Kidney (tissue), 14 donors: ENCODE measurements around the gene C10orf67. TPM values are rescaled to one million over a fixed set of nuclear protein-coding genes. Genes with fewer than 3 reads are reported as not detected.
A peak's percentile ranks its signal among the peaks of the same experiment; 100 is the strongest.

Source experiments
- DNase-seq, 5 donors: peaks; one replicate each; pipeline ENCODE4 v3.0.0-alpha.2; 2013 to 2020
- FAIRE-seq: peaks from 2 replicates; lab custom pipeline; 2012; peaks lifted over from hg19 to GRCh38; lab: Jason Lieb, UNC
- H3K27ac ChIP-seq, 2 donors: one replicate each; pipeline ENCODE4 v1.7.0; 2013; ENCODE audit warnings: low read depth in 2 of 2, low read length in 2 of 2, inconsistent platforms in 1 of 2
- H3K27me3 ChIP-seq: one replicate; pipeline ENCODE4 v1.7.1; 2013; ENCODE audit warnings: low read length, inconsistent platforms; ENCODE audit not compliant: control insufficient read depth, insufficient read depth
- H3K36me3 ChIP-seq, 3 donors: one replicate each; pipeline versions ENCODE4 v1.7.0 to v1.7.1; 2013; ENCODE audit warnings: low read length in 3 of 3, control low read depth in 1 of 3, inconsistent platforms in 1 of 3; ENCODE audit not compliant: insufficient read depth in 3 of 3, control insufficient read depth in 2 of 3
- H3K4me1 ChIP-seq, 3 donors: one replicate each; pipeline versions ENCODE4 v1.7.0 to v1.7.1; 2013; ENCODE audit warnings: low read length in 3 of 3, inconsistent platforms in 1 of 3, low read depth in 1 of 3; ENCODE audit not compliant: control insufficient read depth in 2 of 3, insufficient read depth in 2 of 3
- H3K4me3 ChIP-seq, 3 donors: one replicate each; pipeline versions ENCODE4 v1.7.0 to v1.8.1; 2013; ENCODE audit warnings: low read length in 3 of 3, control low read depth in 1 of 3, inconsistent platforms in 1 of 3
- H3K9ac ChIP-seq, 3 donors: one replicate each; pipeline versions ENCODE4 v1.7.0 to v1.7.1; 2013; ENCODE audit warnings: low read length in 3 of 3, control low read depth in 1 of 3, inconsistent platforms in 1 of 3
- H3K9me3 ChIP-seq, 3 donors: one replicate each; pipeline versions ENCODE4 v1.7.0 to v1.7.1; 2013; ENCODE audit warnings: low read length in 3 of 3, control low read depth in 1 of 3, inconsistent platforms in 1 of 3; ENCODE audit not compliant: control insufficient read depth in 2 of 3, insufficient read depth in 1 of 3
- intact Hi-C: fragments of 100-400 bp; cut with DNase I; formaldehyde crosslinking; loops from one replicate; pipeline ENCODE4 v1.11.1; 2022
- polyA plus RNA-seq: library from polyadenylated mRNA; stranded (reverse); fragments of 350-450 nt; fragmentation: Illumina TruSeq; extraction: RNeasy Lipid Tissue Mini Kit (QIAGEN cat#74804); gene quantifications from one replicate; pipeline ENCODE4 v1.2.3, GENCODE V29; 2014; ENCODE audit warnings: low read depth, low replicate concordance; ENCODE audit not compliant: insufficient read depth
- total RNA-seq: library from RNA; stranded (reverse); fragmentation: NEBNext Ultra II Directional; extraction: Animal tissue kit (Norgen Biotek cat#: 25700); gene quantifications from one replicate; pipeline ENCODE4 v1.2.1, GENCODE V29; 2021
- TF ChIP-seq, protein P1 (sequence below): IDR thresholded peaks from 3 replicates; pipeline ENCODE4 v1.5.1; 2012; ENCODE audit warnings: mild to moderate bottlenecking, moderate library complexity, borderline replicate concordance; ENCODE audit not compliant: insufficient read depth; ENCODE audit errors: extremely low read depth
- donor health status: control.
- donor health status: control.
- donor health status: control.
- donor health status: control.
- donor health status: control.
- donor health status: DM: yes; HTN: yes; CAD: no.
- donor health status: Normal renal cell carcinoma (clear cell type).

Gene C10orf67
- total and polyA plus RNA-seq, 2 donors from 2014 or later: 1.1 to 1.6 TPM

DNA sequence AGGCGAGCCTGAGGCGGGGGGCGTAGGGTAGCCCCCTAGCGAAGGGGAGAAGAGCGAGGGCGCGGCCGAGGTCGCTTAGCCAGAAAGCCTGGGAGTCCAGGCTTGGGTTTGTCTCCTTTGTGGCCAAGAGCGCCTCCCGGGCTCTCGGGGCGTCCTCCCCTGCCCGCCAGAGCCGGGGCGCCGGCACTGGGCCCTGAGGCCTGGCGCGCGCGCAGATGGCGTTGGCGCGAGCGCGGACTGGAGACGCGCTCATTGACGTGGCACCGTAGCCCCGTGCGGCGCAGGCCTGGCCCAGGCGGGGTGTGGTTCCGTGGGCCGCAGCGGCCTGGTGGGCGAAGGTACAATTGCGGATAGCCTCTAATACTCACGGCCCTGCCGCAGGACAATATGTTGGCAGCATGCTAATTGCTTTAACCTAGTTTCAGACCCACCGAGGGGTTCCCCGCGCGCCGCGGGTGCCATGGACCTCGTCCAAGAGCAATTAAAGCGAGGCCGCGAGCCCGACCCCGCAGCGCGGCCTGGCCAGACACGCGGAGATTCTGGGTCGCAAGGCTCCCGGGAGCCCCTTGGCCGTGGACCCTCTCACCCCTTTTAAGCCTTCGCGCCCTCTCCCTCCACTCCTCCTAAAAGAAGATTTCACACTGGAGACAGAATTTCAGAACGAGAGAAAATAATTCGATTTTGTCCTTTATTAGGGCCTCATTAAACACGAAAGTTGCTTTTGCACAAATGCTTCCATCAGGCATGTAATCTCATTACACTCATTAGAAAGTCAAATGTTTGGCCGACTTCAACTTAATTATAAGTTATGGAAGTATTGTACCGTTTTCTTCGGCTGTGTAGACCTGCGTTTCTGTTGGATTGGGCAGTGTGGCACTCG is 149.4 kb downstream of the C10orf67 start:
- Histone ChIP-seq H3K4me1 (no peaks in the 10 kb centered on the region), H3K9me3 (no peaks in the 10 kb centered on the region), H3K4me3 (no peak overlapping the region), H3K36me3 (no peaks in the 10 kb centered on the region), H3K27me3 (peaks cover 58% of the 10 kb centered on the region), H3K27ac (no peak overlapping the region), H3K9ac (no peak overlapping the region)
- TF ChIP-seq, protein P1, sequence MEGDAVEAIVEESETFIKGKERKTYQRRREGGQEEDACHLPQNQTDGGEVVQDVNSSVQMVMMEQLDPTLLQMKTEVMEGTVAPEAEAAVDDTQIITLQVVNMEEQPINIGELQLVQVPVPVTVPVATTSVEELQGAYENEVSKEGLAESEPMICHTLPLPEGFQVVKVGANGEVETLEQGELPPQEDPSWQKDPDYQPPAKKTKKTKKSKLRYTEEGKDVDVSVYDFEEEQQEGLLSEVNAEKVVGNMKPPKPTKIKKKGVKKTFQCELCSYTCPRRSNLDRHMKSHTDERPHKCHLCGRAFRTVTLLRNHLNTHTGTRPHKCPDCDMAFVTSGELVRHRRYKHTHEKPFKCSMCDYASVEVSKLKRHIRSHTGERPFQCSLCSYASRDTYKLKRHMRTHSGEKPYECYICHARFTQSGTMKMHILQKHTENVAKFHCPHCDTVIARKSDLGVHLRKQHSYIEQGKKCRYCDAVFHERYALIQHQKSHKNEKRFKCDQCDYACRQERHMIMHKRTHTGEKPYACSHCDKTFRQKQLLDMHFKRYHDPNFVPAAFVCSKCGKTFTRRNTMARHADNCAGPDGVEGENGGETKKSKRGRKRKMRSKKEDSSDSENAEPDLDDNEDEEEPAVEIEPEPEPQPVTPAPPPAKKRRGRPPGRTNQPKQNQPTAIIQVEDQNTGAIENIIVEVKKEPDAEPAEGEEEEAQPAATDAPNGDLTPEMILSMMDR: no peak
- DNase-seq (peak in 2 of 5 donors; percentile 20 to 71), FAIRE-seq (no peak)
- intact Hi-C loops: no loop called here

DNA sequence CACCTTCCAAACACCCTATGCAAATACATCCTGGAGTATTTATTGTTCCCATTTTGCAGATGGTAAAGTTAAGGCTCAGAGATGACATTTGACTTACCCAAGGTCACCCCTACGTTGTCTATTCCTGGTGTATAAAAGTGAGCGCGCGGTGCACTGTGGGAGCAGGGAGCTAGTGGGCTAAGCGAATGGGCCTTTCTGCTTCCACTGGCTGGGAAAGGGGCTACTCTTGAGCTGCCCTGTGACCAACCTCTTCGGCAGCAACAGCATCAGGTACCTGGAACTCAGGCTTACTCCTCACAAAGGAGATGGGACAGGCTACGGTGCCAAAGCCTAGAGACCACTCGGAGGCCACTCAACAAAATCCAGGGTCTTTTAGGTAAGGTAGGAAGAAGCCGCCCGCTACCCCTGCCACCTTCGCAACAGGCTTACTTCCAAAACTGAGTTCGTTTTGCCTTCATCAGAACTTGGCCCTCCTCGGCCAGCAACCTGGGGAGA is 150.1 kb downstream of the C10orf67 start:
- no peak overlapping the region for H3K27ac ChIP-seq
- H3K9ac ChIP-seq: no peak overlapping the region
- no peaks in the 10 kb centered on the region for H3K36me3 ChIP-seq
- H3K27me3 ChIP-seq: peaks cover 60% of the 10 kb centered on the region
- no peak for DNase-seq
- H3K4me3 ChIP-seq: no peak overlapping the region
- H3K9me3 ChIP-seq: no peaks in the 10 kb centered on the region
- intact Hi-C loops: no loop called here
- H3K4me1 ChIP-seq: no peaks in the 10 kb centered on the region
- TF ChIP-seq, protein P1: no peak
- FAIRE-seq: no peak

DNA sequence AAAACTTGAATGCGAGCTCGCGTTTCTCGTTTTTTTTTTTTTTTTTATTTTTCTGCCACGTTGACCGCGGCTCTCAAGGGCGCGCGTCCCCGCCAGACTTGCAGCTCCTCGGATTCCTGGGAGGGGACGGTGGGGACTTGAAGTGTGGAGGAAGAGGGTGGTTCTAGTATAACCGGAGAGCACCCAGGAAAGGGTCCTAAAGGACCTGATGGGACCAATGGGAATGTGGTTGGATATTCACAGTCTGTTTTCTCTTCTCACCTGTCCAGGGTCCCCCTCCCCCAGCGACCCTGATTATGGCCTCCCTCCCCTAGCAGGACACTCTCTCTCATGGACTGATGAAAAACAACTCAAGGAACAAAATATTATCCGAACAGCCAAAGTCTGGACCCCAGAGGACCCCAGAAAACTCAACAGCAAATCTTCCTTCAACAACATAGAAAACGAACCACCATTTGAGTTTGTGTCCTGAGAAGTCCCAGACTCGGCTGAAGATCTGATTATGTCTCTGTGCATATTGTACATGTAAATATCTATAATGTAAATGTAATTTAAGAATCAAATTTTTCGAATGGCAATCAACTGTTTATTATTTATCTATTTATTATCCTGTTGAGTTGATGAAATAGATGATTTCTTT is 151.0 kb downstream of the C10orf67 start:
- Histone ChIP-seq H3K9ac (no peak overlapping the region), H3K4me3 (no peak overlapping the region), H3K36me3 (no peaks in the 10 kb centered on the region), H3K27ac (no peak overlapping the region), H3K4me1 (no peaks in the 10 kb centered on the region), H3K27me3 (peaks cover 60% of the 10 kb centered on the region), H3K9me3 (no peaks in the 10 kb centered on the region)
- intact Hi-C loops: no loop called here
- TF ChIP-seq, protein P1: no peak
- DNase-seq: no peak
- no peak for FAIRE-seq
